Breast epithelium (tissue), 4 donors: ENCODE data around the gene EHF. TPM values are rescaled to one million over a fixed set of nuclear protein-coding genes. Genes with fewer than 3 reads are reported as not detected.

Experiments used
- DNase-seq, 2 donors: peaks; one replicate each; pipeline ENCODE4 v3.0.0-alpha.2; 2019; ENCODE audit warnings: low spot score in 2 of 2
- H3K27ac ChIP-seq, 2 donors: fragments of 200-600 bp; sonication (generic) in 1 of 2; one replicate each; pipeline ENCODE4 v1.5.1; 2016 to 2019; ENCODE audit warnings: mild to moderate bottlenecking in 1 of 2
- H3K27me3 ChIP-seq, 2 donors: fragments of 200-600 bp; sonication (generic) in 1 of 2; one replicate each; pipeline versions ENCODE4 v1.5.1 to v1.6.0; 2017 to 2019; ENCODE audit warnings: control low read depth in 1 of 2, mild to moderate bottlenecking in 1 of 2
- H3K36me3 ChIP-seq: fragments of 200-600 bp; one replicate; pipeline ENCODE4 v1.5.1; 2019
- H3K4me1 ChIP-seq, 2 donors: fragments of 200-600 bp; sonication (generic); one replicate each; pipeline ENCODE4 v1.5.1; 2016 to 2019; ENCODE audit warnings: control low read depth in 1 of 2
- H3K4me3 ChIP-seq, 3 donors: fragments of 200-600 bp; sonication (generic); 1 replicate in 2 of 3; 2 replicates in 1 of 3; pipeline ENCODE4 v1.5.1; 2016 to 2019; ENCODE audit warnings: mild to moderate bottlenecking in 3 of 3, moderate library complexity in 2 of 3
- H3K9me3 ChIP-seq, 2 donors: fragments of 200-600 bp; sonication (generic) in 1 of 2; one replicate each; pipeline ENCODE4 v1.5.1; 2016 to 2019; ENCODE audit warnings: control low read depth in 1 of 2
- POLR2A ChIP-seq: fragments of 450-650 bp; IDR thresholded peaks from one replicate; pipeline ENCODE4 v1.6.1; 2016; ENCODE audit warnings: antibody characterized with exemption, mild to moderate bottlenecking, moderate library complexity
- POLR2AphosphoS5 ChIP-seq, 3 donors: sonication (generic); formaldehyde crosslinking; IDR thresholded peaks; one replicate each; pipeline ENCODE4 v1.6.1; 2017; ENCODE audit warnings: antibody characterized with exemption in 3 of 3
- intact Hi-C: fragments of 100-400 bp; cut with DNase I; formaldehyde crosslinking; loops from one replicate; pipeline ENCODE4 v1.15.1; 2023; ENCODE audit warnings: low total_unique reads
- total RNA-seq, 3 donors: library from RNA; depleted of rRNA; stranded (reverse); fragments of >200 nt; gene quantifications; one replicate each; pipeline ENCODE4 v1.1.0, GENCODE V29; 2016
- TF ChIP-seq, protein P1 (sequence below), 3 donors: fragments of 450-650 bp; IDR thresholded peaks; one replicate each; pipeline ENCODE4 v1.5.1; 2016 to 2017; ENCODE audit warnings: antibody characterized with exemption in 3 of 3, mild to moderate bottlenecking in 3 of 3, moderate library complexity in 3 of 3

Gene EHF
- total RNA-seq, 3 donors from 2014 or later = 0.16 to 392 (median 132) TPM

DNA sequence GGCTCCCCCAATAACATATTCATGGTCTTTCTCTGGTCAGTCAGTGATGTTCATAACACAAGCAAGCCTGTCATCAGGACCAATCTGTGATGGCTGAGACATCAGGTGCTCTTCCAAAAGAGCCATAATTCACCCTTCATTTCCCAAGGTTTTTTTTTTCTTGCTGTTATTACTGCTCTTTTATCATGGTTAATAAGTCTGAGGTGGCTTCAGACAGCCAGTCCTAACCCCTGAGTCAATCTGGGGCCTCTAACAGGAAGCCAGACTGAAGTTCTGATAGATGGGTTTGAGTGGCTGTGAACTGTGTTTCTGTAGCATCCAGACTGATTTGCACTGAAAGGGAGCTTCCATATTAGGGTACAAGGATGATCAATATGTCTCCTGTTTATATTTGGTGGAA, 8.8 kb downstream of the EHF start:
- no peaks in the 10 kb centered on the region for H3K9me3 ChIP-seq
- TF ChIP-seq, protein P1, sequence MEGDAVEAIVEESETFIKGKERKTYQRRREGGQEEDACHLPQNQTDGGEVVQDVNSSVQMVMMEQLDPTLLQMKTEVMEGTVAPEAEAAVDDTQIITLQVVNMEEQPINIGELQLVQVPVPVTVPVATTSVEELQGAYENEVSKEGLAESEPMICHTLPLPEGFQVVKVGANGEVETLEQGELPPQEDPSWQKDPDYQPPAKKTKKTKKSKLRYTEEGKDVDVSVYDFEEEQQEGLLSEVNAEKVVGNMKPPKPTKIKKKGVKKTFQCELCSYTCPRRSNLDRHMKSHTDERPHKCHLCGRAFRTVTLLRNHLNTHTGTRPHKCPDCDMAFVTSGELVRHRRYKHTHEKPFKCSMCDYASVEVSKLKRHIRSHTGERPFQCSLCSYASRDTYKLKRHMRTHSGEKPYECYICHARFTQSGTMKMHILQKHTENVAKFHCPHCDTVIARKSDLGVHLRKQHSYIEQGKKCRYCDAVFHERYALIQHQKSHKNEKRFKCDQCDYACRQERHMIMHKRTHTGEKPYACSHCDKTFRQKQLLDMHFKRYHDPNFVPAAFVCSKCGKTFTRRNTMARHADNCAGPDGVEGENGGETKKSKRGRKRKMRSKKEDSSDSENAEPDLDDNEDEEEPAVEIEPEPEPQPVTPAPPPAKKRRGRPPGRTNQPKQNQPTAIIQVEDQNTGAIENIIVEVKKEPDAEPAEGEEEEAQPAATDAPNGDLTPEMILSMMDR (IDR thresholded peaks at IDR 0.05) = no peak
- TF ChIP-seq POLR2AphosphoS5 (IDR thresholded peaks at IDR 0.05) (no peak), POLR2A (no peak)
- peaks cover 0 to 7% of the 10 kb centered on the region in 2 donors for H3K4me1 ChIP-seq
- no peaks in the 10 kb centered on the region for H3K27me3 ChIP-seq
- DNase-seq = no peak
- peak overlapping the region; percentile 80 to 89 for H3K27ac ChIP-seq
- H3K36me3 ChIP-seq = no peaks in the 10 kb centered on the region
- no peak overlapping the region for H3K4me3 ChIP-seq
- intact Hi-C loops = no loop called here

DNA sequence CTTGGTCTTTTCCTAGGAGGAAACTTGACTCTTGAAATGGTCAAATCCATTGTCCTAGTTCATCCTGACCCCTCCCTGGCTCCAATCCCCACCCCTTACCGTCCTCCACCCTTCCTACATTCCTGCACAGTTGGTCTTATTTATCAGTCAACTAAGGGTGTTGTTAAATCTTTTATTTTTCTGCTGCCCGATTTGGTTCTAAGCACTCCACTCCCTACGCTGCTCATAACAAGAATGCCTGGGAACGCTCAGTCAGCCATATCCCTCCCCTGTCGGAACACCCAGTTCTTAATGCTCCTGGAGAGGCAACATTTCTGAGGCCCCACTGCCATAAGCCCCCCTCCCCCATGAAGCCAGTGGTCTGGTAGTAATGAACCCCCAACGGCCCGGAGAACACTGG, 9.7 kb downstream of the EHF start:
- intact Hi-C loops = no loop called here
- Histone ChIP-seq H3K27ac (peak overlapping the region; percentile 80 to 89), H3K36me3 (no peaks in the 10 kb centered on the region), H3K27me3 (no peaks in the 10 kb centered on the region), H3K4me3 (peak overlapping the region in 1 of 3 donors; percentile 4), H3K4me1 (peaks cover 0 to 7% of the 10 kb centered on the region in 2 donors), H3K9me3 (no peaks in the 10 kb centered on the region)
- no peak for TF ChIP-seq POLR2AphosphoS5 (IDR thresholded peaks at IDR 0.05)
- no peak for TF ChIP-seq POLR2A
- TF ChIP-seq, protein P1 (IDR thresholded peaks at IDR 0.05) = no peak
- DNase-seq = no peak

DNA sequence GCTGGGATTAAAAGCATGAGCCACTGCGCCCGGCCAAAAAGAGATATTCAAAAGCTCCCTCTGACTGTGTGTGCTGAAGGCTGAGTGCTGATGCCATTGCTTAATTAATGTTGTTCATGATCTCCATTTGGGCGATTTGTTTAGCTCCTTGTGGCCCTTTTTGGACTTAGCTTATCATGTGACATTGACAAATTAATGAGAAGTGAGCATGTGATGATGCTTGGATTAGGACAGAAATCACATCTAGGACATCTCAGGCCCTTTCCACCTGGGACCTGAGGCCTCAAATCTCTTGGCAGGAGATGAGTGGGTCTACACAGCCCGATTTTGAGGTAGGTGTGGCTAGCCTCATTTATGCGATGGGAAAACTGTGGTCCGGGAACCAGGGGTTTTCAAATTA, 10.4 kb downstream of the EHF start:
- intact Hi-C loops = no loop called here
- DNase-seq = no peak
- TF ChIP-seq POLR2A (no peak), POLR2AphosphoS5 (IDR thresholded peaks at IDR 0.05) (no peak)
- TF ChIP-seq, protein P1 (IDR thresholded peaks at IDR 0.05) = no peak
- Histone ChIP-seq H3K4me3 (peak overlapping the region in 2 of 3 donors; percentile 27 to 30), H3K27me3 (no peaks in the 10 kb centered on the region), H3K36me3 (no peaks in the 10 kb centered on the region), H3K27ac (peak overlapping the region; percentile 80 to 89), H3K4me1 (peaks cover 0 to 7% of the 10 kb centered on the region in 2 donors), H3K9me3 (no peaks in the 10 kb centered on the region)

DNA sequence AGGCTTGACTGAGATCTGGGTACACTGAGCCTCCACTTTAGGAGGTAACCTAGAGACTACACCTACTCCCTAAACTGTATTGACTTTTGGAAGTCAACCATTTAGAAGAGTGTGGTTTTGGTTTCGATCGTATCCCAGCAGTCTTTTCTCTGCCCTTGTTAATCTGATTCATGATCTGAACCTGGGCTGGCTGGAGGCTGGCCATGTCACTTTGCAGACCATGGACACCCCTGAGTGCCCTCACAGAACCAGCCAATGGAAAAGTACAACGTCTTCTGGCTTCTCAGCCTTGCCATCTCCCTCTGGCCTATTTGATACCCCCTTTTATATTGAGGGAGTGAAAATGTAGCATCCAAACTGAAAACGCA, 10.8 kb downstream of the EHF start:
- peak overlapping the region in 2 of 3 donors; percentile 27 to 30 for H3K4me3 ChIP-seq

DNA sequence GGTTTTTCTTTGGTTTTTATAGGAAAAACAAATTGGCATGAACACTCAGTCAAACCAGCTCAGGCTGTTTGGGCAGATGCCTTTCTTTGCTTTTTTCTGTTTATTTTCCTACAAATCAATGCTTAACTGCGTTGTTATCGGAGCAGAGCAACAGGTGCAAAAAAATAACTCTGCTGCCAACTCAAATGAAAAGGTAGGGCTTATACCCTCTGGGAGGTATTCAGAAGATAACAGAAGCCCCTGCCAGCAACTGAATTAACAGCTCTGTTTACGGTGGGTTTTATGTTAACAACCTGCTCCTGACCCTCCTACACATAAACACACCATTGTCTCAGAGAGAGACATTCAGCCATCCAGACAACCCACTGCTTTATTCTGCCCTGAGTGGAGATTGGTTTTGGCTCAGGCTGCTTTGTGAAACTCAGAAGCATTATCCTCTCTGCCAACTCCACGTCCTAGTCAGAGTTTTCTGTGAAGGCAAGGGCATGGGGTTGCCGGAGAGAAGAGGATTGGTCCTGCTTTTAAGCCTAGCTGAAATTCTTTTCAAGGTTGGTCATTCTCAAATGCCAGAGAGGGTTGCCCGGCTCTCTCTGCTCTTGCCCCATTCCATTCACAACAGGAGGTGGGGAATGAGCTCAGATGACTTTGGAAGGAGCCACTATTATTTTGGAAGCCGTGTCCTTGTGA, 11.4 kb downstream of the EHF start:
- Histone ChIP-seq H3K4me1 (peaks cover 0 to 7% of the 10 kb centered on the region in 2 donors), H3K4me3 (peak overlapping the region in 2 of 3 donors; percentile 27 to 30), H3K27me3 (no peaks in the 10 kb centered on the region), H3K9me3 (no peaks in the 10 kb centered on the region), H3K27ac (peak overlapping the region; percentile 80 to 89), H3K36me3 (no peaks in the 10 kb centered on the region)
- DNase-seq = peak in 1 of 2 donors; percentile 67
- TF ChIP-seq POLR2AphosphoS5 (IDR thresholded peaks at IDR 0.05) (peak in 1 of 3 donors; percentile 11), POLR2A (peak; percentile 29)
- TF ChIP-seq, protein P1 (IDR thresholded peaks at IDR 0.05) = no peak
- intact Hi-C loops = no loop called here

More for the DNA sequence above, 10.8 kb downstream of the EHF start:
- H3K27ac ChIP-seq = peak overlapping the region; percentile 80 to 89
- no peaks in the 10 kb centered on the region for H3K36me3 ChIP-seq
- peak in 1 of 2 donors; percentile 66 for DNase-seq
- no peaks in the 10 kb centered on the region for H3K27me3 ChIP-seq
- peaks cover 0 to 7% of the 10 kb centered on the region in 2 donors for H3K4me1 ChIP-seq
- intact Hi-C loops = no loop called here
- TF ChIP-seq, protein P1 (IDR thresholded peaks at IDR 0.05) = no peak
- TF ChIP-seq POLR2AphosphoS5 (IDR thresholded peaks at IDR 0.05) (no peak), POLR2A (no peak)
- H3K9me3 ChIP-seq = no peaks in the 10 kb centered on the region
